H1 (cell line): Measurements from ENCODE around the gene LDLRAD4. TPM values are rescaled to one million over a fixed set of nuclear protein-coding genes. Genes with fewer than 3 reads are reported as not detected.

Experiments used
- HDAC2 ChIP-seq, 2 experiments: fragments of 300-600 bp in 1 of 2; sonication (generic) in 1 of 2; IDR thresholded peaks; 2 replicates each; pipeline ENCODE4 v1.6.1; 2011 to 2012; ENCODE audit warnings: low read depth in 2 of 2, low read length in 2 of 2, mild to moderate bottlenecking in 2 of 2, moderate library complexity in 2 of 2, borderline replicate concordance in 1 of 2, inconsistent platforms in 1 of 2
- JUN ChIP-seq: IDR thresholded peaks from 2 replicates; pipeline ENCODE4 v1.6.1; 2011; ENCODE audit warnings: low read depth, mild to moderate bottlenecking, improper control_type of control experiment, low read length
- KDM1A ChIP-seq: fragments of 200-600, 300-600 bp; sonication (generic); IDR thresholded peaks from 2 replicates; pipeline ENCODE4 v1.7.1; 2016; ENCODE audit warnings: mild to moderate bottlenecking, low read length, borderline replicate concordance
- KDM5A ChIP-seq: fragments of 200-600 bp; IDR thresholded peaks from 2 replicates; pipeline ENCODE4 v1.7.1; 2012; ENCODE audit warnings: mild to moderate bottlenecking, low read length, inconsistent platforms, mixed read lengths
- POLR2A ChIP-seq, 2 experiments: IDR thresholded peaks; 1 replicate in 1 of 2; 2 replicates in 1 of 2; pipeline ENCODE4 v1.6.1; 2011; ENCODE audit warnings: low read depth in 2 of 2, low read length in 2 of 2, mild to moderate bottlenecking in 2 of 2; ENCODE audit errors: control extremely low read depth in 1 of 2
- RNF2 ChIP-seq: fragments of 200-900, 300-1000 bp; sonication (generic); IDR thresholded peaks from 2 replicates; pipeline ENCODE4 v1.7.1; 2016; ENCODE audit warnings: borderline replicate concordance, low read depth, mild to moderate bottlenecking, antibody characterized with exemption, low read length; ENCODE audit not compliant: poor library complexity, severe bottlenecking; ENCODE audit errors: missing control alignments
- RXRA ChIP-seq: IDR thresholded peaks from 2 replicates; pipeline ENCODE4 v1.6.1; 2011; ENCODE audit warnings: low read depth, mild to moderate bottlenecking, low read length, moderate library complexity; ENCODE audit not compliant: insufficient read depth
- SIX5 ChIP-seq: IDR thresholded peaks from 2 replicates; pipeline ENCODE4 v1.6.1; 2011; ENCODE audit warnings: mild to moderate bottlenecking, low read depth, low read length
- SP2 ChIP-seq: IDR thresholded peaks from 2 replicates; pipeline ENCODE4 v1.6.1; 2012; ENCODE audit warnings: mild to moderate bottlenecking, low read length, inconsistent platforms
- SRF ChIP-seq: IDR thresholded peaks from 2 replicates; pipeline ENCODE4 v1.6.1; 2011; ENCODE audit warnings: mild to moderate bottlenecking, low read depth, low read length, moderate library complexity
- polyA plus RNA-seq, 7 experiments: library from polyadenylated mRNA; depleted of rRNA in 3 of 7; stranded (reverse) in 5 of 7; unstranded in 2 of 7; fragments of >200 nt in 5 of 7; fragments of 200-250 nt in 2 of 7; gene quantifications; 1 replicate in 5 of 7; 2 replicates in 1 of 7; 4 replicates in 1 of 7; pipeline versions ENCODE4 v1.2.1 to v1.2.3, GENCODE V29; 2011 to 2013; ENCODE audit warnings: missing spikeins in 2 of 7, mixed read lengths in 2 of 7
- total RNA-seq: library from RNA; stranded (reverse); fragmentation: NEBNext Ultra II Directional; extraction: Animal tissue kit (Norgen Biotek cat#: 25700); gene quantifications from 2 replicates; pipeline ENCODE4 v1.2.1, GENCODE V29; 2021

LDLRAD4 gene
- total and polyA plus RNA-seq, 2 of the 8 experiments (the other 6 are each of a cell fraction or from before 2014, with no cell fraction given) = 0.77 to 1.4 TPM

DNA sequence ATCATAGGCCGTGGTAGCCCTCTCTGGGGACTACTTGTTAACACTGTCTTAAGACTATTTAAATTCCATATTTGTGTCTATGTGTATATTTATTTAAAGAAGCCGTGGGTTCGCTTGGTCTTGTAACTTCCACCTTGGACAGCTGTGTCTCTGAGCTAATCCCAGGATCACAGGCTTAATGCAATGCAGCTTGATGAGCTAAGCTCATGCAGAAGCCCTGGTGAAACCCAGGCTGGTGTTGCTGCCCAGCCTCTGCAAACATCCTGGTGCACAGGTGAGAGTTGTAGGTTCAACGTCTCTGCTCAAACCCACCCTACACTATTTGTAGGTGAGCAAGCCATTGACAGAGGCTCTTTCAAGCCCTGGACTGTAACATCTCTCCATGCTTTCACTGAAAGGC lies 296.0 kb downstream of the LDLRAD4 start (continued):
- no peak for TF ChIP-seq SP2
- no peak for TF ChIP-seq SRF
- TF ChIP-seq HDAC2 (IDR thresholded peaks at IDR 0.05; ENCODE audit: borderline replicate concordance in 1 of 2, low read depth in 2 of 2, low read length in 2 of 2) = no peak
- TF ChIP-seq RXRA = no peak
- TF ChIP-seq JUN = no peak
- TF ChIP-seq KDM1A = no peak
- TF ChIP-seq SIX5 = no peak
- TF ChIP-seq POLR2A (IDR thresholded peaks at IDR 0.05; ENCODE audit: control extremely low read depth in 1 of 2, low read depth in 2 of 2, low read length in 2 of 2) = no peak
- no peak for TF ChIP-seq RNF2
- no peak for TF ChIP-seq KDM5A
